Hepatocyte (in vitro differentiated cells): ENCODE measurements around the gene GRID2.

Experiments
- CTCF ChIP-seq: fragments of 200-600 bp; sonication (generic); IDR thresholded peaks from 2 replicates; pipeline ENCODE4 v1.5.1; 2016; ENCODE audit warnings: antibody characterized with exemption, mild to moderate bottlenecking; ENCODE audit not compliant: poor library complexity
- EZH2 ChIP-seq: fragments of 200-600 bp; sonication (generic); IDR thresholded peaks from 2 replicates; pipeline ENCODE4 v1.6.1; 2016; ENCODE audit warnings: antibody characterized with exemption, mild to moderate bottlenecking, borderline replicate concordance
- EZH2phosphoT487 ChIP-seq: fragments of 200-600 bp; sonication (generic); IDR thresholded peaks from one replicate; pipeline ENCODE4 v1.6.1; 2018; ENCODE audit warnings: antibody characterized with exemption, mild to moderate bottlenecking, low read depth, moderate library complexity; ENCODE audit not compliant: unreplicated experiment, severe bottlenecking

- TF ChIP-seq CTCF, result no peak
- no peak for TF ChIP-seq EZH2
- TF ChIP-seq EZH2phosphoT487, result no peak
Observed at GRCh38 chr4:92641409-92641808, 337.6 kb downstream of the GRID2 start.
